Heart right ventricle (tissue), 16 donors: ENCODE data around the gene PHLDB2. TPM values are rescaled to one million over a fixed set of nuclear protein-coding genes. Genes with fewer than 3 reads are reported as not detected.

Source experiments
- ATAC-seq, 8 donors: fragments of 200-7000 bp; cut with Tn5 transposase; one replicate each; pipeline ENCODE4 v1.9.1; 2020; ENCODE audit warnings: mild to moderate bottlenecking in 8 of 8, moderate library complexity in 8 of 8, moderate number of reproducible peaks in 1 of 8
- DNase-seq, 2 donors: peaks; one replicate each; pipeline ENCODE4 v3.0.0-alpha.2; 2020
- H3K27ac ChIP-seq, 10 donors: fragments of 200-600 bp; sonication (generic) in 2 of 10; one replicate each; pipeline versions ENCODE4 v1.5.0 to v1.8.0; 2020 to 2022; ENCODE audit warnings: mild to moderate bottlenecking in 3 of 10
- H3K27me3 ChIP-seq, 7 donors: fragments of 200-600 bp; one replicate each; pipeline ENCODE4 v1.8.0; 2021 to 2022; ENCODE audit warnings: mild to moderate bottlenecking in 2 of 7
- H3K36me3 ChIP-seq, 9 donors: fragments of 200-600 bp; sonication (generic) in 1 of 9; one replicate each; pipeline versions ENCODE4 v1.5.0 to v1.8.0; 2020 to 2022; ENCODE audit warnings: mild to moderate bottlenecking in 2 of 9
- H3K4me1 ChIP-seq, 9 donors: fragments of 200-600 bp; sonication (generic) in 1 of 9; one replicate each; pipeline versions ENCODE4 v1.5.0 to v1.8.0; 2020 to 2022; ENCODE audit warnings: mild to moderate bottlenecking in 4 of 9
- H3K4me3 ChIP-seq, 10 donors: fragments of 200-600 bp; sonication (generic) in 2 of 10; one replicate each; pipeline versions ENCODE4 v1.5.0 to v1.8.0; 2020 to 2022; ENCODE audit warnings: mild to moderate bottlenecking in 7 of 10, moderate library complexity in 2 of 10
- H3K9me3 ChIP-seq, 11 donors: fragments of 200-600 bp in 10 of 11; sonication (generic) in 2 of 11; one replicate each; pipeline versions ENCODE4 v1.5.0 to v1.8.0; 2013 to 2022; ENCODE audit warnings: mild to moderate bottlenecking in 2 of 11, control low read depth in 1 of 11, moderate library complexity in 1 of 11
- WGBS, 2 donors: extraction: QIAGEN DNeasy Blood & Tissue Kit; methylation state at CpG; one replicate each; pipeline ENCODE4 v1.1.7; 2013; ENCODE audit warnings: inconsistent platforms in 1 of 2; 5-methylcytosine and 5-hydroxymethylcytosine counted together
- intact Hi-C, 10 donors: fragments of 100-400 bp; cut with DNase I; formaldehyde crosslinking; loops; one replicate each; pipeline versions ENCODE4 v1.11.1 to v1.14.2; 2022
- polyA plus RNA-seq, 2 donors: library from polyadenylated mRNA; stranded (reverse); fragments of 200-250 nt; gene quantifications; one replicate each; pipeline ENCODE4 v1.2.3, GENCODE V29; 2013
- total RNA-seq, 10 donors: library from RNA; stranded (reverse); fragmentation: NEBNext Ultra II Directional in 3 of 10; extraction: Animal tissue kit (Norgen Biotek cat#: 25700) in 3 of 10; gene quantifications; one replicate each; pipeline versions ENCODE4 v1.2.1 to v1.2.4, GENCODE V29; 2021 to 2023
- TF ChIP-seq, protein P1 (sequence below), 9 donors: fragments of 200-600 bp; sonication (generic) in 2 of 9; IDR thresholded peaks; one replicate each; pipeline versions ENCODE4 v1.5.0 to v1.8.0; 2021 to 2022; ENCODE audit warnings: antibody characterized with exemption in 9 of 9, mild to moderate bottlenecking in 5 of 9, moderate library complexity in 1 of 9
- donor health status: Arrhythmogenic right ventricular cardiomyopathy.
- donor health status: ischemic (EF 13 %, LVEDD 7.1; RV severe dilation, severe dysfunction).
- donor health status: healthy with polysubstance abuse.
- donor health status: DM: no; HTN: yes; CAD: no.
- donor health status: DM: no; HTN: no; CAD: no.
- donor health status: ischemic (EF 25% LVEDD 6.9; RV normal size, moderate dysfunction).
- donor health status: ischemic (EF 25% LVEDD 5.7; RV mildly dilated, moderate dysfunction).
- donor health status: healthy.
- donor health status: DM: yes; HTN: yes; CAD: no.
- donor health status: Ischemic cardiomyopathy.
- donor health status: ischemic (EF 35%, LVEDD 5.7; RV mildly dilated, moderate dysfunction).
- donor health status: nonischemic (EF 11% LVEDD 7.7; RV severe dilation, severe dysfunction).
- donor health status: DM: yes; HTN: yes; CAD: no.
- donor health status: PGD.
- donor health status: ischemic (EF 29% LVEDD 5.4; RV normal size, mild dysfunction).
- donor health status: nonischemic (EF 23%, LVEDD 6.1; RV moderate dilation, normal function).

The PHLDB2 gene
- total and polyA plus RNA-seq, 12 donors: 33.4 to 293 (median 174) TPM

DNA sequence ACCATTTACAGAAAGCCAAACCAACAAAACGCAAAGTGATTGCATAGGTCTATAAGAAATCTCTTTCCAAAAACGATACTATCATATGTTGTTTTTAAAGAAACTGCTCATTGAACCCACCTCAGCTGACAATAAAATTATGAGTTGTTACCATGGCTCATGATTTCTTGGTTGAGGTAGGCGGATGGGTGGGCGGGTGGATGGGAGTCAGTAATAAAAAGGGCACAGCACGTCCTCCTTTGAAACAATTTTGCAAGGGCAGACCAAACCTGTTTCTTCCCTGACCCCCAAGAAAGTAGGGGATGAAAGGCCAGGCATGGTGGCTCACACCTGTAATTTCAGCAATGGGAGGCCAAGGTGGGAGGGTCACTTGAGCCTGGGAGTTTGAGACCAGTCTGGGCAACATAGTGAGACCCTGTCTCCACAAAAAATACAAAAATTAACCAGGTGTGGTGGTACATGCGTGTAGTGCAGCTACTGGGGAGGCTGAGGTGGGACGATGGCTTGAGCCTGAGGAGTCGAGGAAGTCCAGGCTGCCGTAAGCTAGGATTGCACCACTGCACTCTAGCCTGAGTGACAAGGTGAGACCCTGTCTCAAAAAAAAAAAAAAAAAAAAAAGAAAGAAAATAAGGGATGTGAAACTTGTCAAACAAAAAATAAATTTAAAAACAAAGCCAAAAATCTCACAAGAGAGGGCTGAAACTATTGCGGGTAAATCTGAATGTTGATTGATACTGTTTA, 121.8 kb downstream of the PHLDB2 start:
- no peak for DNase-seq
- no peak overlapping the region for H3K27ac ChIP-seq
- H3K4me1 ChIP-seq: peaks cover 0 to 47% (median 32%) of the 10 kb centered on the region in 9 donors
- H3K27me3 ChIP-seq: no peaks in the 10 kb centered on the region
- TF ChIP-seq, protein P1, sequence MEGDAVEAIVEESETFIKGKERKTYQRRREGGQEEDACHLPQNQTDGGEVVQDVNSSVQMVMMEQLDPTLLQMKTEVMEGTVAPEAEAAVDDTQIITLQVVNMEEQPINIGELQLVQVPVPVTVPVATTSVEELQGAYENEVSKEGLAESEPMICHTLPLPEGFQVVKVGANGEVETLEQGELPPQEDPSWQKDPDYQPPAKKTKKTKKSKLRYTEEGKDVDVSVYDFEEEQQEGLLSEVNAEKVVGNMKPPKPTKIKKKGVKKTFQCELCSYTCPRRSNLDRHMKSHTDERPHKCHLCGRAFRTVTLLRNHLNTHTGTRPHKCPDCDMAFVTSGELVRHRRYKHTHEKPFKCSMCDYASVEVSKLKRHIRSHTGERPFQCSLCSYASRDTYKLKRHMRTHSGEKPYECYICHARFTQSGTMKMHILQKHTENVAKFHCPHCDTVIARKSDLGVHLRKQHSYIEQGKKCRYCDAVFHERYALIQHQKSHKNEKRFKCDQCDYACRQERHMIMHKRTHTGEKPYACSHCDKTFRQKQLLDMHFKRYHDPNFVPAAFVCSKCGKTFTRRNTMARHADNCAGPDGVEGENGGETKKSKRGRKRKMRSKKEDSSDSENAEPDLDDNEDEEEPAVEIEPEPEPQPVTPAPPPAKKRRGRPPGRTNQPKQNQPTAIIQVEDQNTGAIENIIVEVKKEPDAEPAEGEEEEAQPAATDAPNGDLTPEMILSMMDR (IDR thresholded peaks at IDR 0.05): no peak
- H3K4me3 ChIP-seq: peak overlapping the region in 2 of 10 donors; percentile 79 to 95
- ATAC-seq: no peak
- H3K9me3 ChIP-seq: no peaks in the 10 kb centered on the region
- intact Hi-C loops: loop anchor here in 1 of 10 donors (10.0 kb wide), 1 partner anchor 64 kb away; no protein-coding TSS in a partner anchor
- H3K36me3 ChIP-seq: peaks cover 0 to 24% (median 3%) of the 10 kb centered on the region in 9 donors
- 91 to 94% methylated on average over 10 of the region's 10 CpGs for WGBS, 2 donors

DNA sequence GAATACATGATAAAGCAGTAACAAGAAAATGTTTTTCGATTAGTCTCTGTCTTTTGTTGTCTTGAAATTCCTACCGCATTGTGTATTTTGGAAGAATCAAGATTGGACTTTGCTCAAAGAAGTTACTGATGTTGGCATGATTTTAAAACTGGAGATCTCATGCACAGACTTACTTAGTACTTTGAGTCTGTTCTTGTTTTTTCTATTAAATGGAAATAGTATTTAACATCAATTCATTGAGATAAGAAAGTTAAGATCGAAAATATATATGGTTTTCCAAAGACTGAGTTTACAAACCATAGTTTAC, 122.3 kb downstream of the PHLDB2 start:
- no peak for ATAC-seq
- peaks cover 0 to 27% (median 3%) of the 10 kb centered on the region in 9 donors for H3K36me3 ChIP-seq
- intact Hi-C loops: loop anchor here in 1 of 10 donors (10.0 kb wide), 1 partner anchor 63 kb away; no protein-coding TSS in a partner anchor
- H3K27me3 ChIP-seq: no peaks in the 10 kb centered on the region
- peaks cover 0 to 47% (median 32%) of the 10 kb centered on the region in 9 donors for H3K4me1 ChIP-seq
- no peaks in the 10 kb centered on the region for H3K9me3 ChIP-seq
- WGBS, 2 donors: 63 to 82% methylated on average over 3 of the region's 3 CpGs
- TF ChIP-seq, protein P1 (IDR thresholded peaks at IDR 0.05): no peak
- H3K27ac ChIP-seq: no peak overlapping the region
- no peak overlapping the region for H3K4me3 ChIP-seq
- DNase-seq: no peak

DNA sequence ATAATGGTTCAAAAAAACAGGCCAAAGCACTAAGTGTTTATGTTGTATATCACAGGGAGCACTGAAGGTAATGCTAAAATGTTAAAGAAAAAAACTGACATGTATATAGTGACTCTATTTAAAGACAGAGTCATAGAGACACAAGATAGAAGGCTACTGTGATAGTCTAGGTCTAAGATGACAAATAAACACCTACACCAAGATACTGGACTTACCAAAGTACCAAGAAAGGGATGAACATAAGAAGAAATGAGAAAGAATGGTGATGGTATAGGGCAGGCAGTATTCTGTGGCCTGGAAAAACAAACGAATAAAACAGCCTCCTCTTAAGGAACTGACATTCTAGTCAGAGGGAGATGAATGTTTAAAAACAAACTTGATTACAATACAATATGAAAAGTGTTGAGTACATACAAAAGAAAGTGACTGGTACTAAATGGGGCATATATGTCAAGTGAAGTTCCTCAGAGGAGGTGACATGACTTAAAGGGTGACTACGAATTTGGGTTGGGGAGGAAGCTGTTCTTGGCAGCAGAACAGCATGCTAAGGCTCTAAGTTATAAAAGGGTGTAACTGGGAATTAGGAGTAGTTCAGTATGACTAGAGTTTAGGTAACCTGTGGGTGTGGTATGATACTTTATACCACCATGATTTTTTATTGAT, 125.7 kb downstream of the PHLDB2 start:
- intact Hi-C loops: loop anchor here in 3 of 10 donors (5.0 to 10.0 kb wide), 2 partner anchors 58 to 60 kb away; no protein-coding TSS in a partner anchor
- Histone ChIP-seq H3K36me3 (peaks cover 0 to 56% (median 9%) of the 10 kb centered on the region in 9 donors), H3K27me3 (no peaks in the 10 kb centered on the region), H3K4me1 (peaks cover 0 to 37% (median 31%) of the 10 kb centered on the region in 9 donors), H3K27ac (no peak overlapping the region), H3K9me3 (no peaks in the 10 kb centered on the region), H3K4me3 (no peak overlapping the region)
- DNase-seq: no peak
- no peak for ATAC-seq
- TF ChIP-seq, protein P1 (IDR thresholded peaks at IDR 0.05): no peak
- WGBS, 2 donors: 43 to 46% methylated on average over 2 of the region's 2 CpGs

DNA sequence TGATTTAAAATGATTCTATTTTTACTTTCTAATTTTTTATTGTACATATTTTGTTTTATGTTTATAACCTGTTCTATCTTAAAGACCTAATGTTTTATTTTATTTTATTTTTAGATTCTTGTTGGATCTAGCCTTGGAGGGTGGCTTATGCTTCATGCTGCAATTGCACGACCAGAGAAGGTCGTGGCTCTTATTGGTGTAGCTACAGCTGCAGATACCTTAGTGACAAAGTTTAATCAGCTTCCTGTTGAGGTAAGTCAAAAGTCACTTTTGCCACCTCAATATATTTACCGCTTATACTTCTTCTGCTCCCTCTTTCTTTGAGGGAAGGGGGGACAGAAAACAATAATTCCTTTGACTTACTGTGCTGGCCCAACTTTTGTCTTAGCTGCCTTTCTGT, 127.7 kb downstream of the PHLDB2 start:
- intact Hi-C loops: loop anchor here in 3 of 10 donors (5.0 to 10.0 kb wide), 2 partner anchors 56 to 58 kb away; no protein-coding TSS in a partner anchor
- Histone ChIP-seq H3K4me3 (no peak overlapping the region), H3K4me1 (peaks cover 0 to 20% (median 10%) of the 10 kb centered on the region in 9 donors), H3K36me3 (peaks cover 0 to 77% (median 9%) of the 10 kb centered on the region in 9 donors), H3K27me3 (no peaks in the 10 kb centered on the region), H3K9me3 (no peaks in the 10 kb centered on the region), H3K27ac (no peak overlapping the region)
- WGBS, 2 donors: 88% methylated on average over 3 of the region's 3 CpGs
- DNase-seq: no peak
- ATAC-seq: no peak
- TF ChIP-seq, protein P1 (IDR thresholded peaks at IDR 0.05): no peak
